ENCODE measurements around the gene HLF. TPM values are rescaled to one million over a fixed set of nuclear protein-coding genes. Genes with fewer than 3 reads are reported as not detected.

Gene HLF
- total RNA-seq, 4 donors from 2014 or later, result 7.7 to 14.8 (median 10.4) TPM

GRCh38 chr17:55286681-55287589 is 22.2 kb downstream of the HLF start:
- peak overlapping the region; percentile 82 to 96 (median 88) for H3K27ac ChIP-seq
- no peak for TF ChIP-seq CTCF (IDR thresholded peaks at IDR 0.05 in 4 of 5, conservative IDR thresholded peaks at IDR 0.05 in 1 of 5)
- no peak for TF ChIP-seq POLR2A (IDR thresholded peaks at IDR 0.05)
- H3K27me3 ChIP-seq, result no peaks in the 10 kb centered on the region
- no peak for ATAC-seq
- H3K36me3 ChIP-seq, result no peaks in the 10 kb centered on the region
- H3K4me1 ChIP-seq, result peaks cover 36 to 53% of the 10 kb centered on the region in 2 donors
- H3K9me3 ChIP-seq, result no peaks in the 10 kb centered on the region
- intact Hi-C loops (cut with DNase I; ENCODE audit: low total_unique reads), result loop anchor here (1.0 to 2.0 kb wide), 2 partner anchors 14 to 48 kb away; no protein-coding TSS in a partner anchor
- no peak for DNase-seq
- no peak overlapping the region for H3K4me3 ChIP-seq
- in situ Hi-C loops (cut with MboI; ENCODE audit: low sequenced_read_pairs in 4 of 4), result no loop called here

DNA sequence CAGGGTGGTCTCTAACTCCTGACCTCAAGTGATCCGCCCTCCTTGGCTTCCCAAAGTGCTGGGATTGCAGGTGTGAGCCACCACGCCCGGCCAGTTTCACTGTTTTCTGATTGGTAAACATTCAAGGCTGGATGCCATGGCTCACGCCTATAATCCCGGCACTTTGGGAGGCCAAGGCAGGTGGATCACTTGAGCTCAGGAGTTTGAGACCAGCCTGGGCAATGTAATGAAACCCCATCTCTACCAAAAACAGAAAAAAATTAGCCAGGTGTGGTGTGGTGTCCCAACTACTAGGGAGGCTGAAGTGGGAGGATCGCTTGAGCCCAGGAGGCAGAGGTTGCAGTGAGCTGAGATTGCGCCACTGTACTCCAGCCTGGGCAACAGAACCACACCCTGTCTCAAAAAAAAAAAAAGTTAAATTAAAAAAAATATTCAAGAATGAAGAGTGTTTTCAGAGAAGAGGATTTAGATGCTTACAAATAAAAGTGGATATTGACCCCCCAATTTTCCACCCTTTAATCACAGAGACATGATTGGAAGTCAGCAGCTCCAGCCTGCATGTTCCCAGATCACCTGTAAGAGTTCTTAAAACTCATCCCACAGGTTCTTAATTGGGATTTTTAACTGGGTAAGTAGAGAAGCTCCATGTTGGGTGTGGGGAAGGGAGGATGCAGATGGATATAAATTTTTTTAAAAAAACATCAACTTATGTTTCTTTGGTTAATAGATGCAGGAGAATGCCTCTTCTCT is 23.8 kb downstream of the HLF start:
- TF ChIP-seq POLR2A (IDR thresholded peaks at IDR 0.05) (no peak), CTCF (IDR thresholded peaks at IDR 0.05 in 4 of 5, conservative IDR thresholded peaks at IDR 0.05 in 1 of 5) (no peak)
- Histone ChIP-seq H3K4me1 (peaks cover 34 to 38% of the 10 kb centered on the region in 2 donors), H3K27ac (no peak overlapping the region), H3K27me3 (no peaks in the 10 kb centered on the region), H3K36me3 (no peaks in the 10 kb centered on the region), H3K4me3 (no peak overlapping the region), H3K9me3 (no peaks in the 10 kb centered on the region)
- no peak for DNase-seq
- ATAC-seq, result no peak
- in situ Hi-C loops (cut with MboI; ENCODE audit: low sequenced_read_pairs in 4 of 4), result no loop called here
- intact Hi-C loops (cut with DNase I; ENCODE audit: low total_unique reads), result no loop called here

GRCh38 chr17:55289106-55289446 is 24.3 kb downstream of the HLF start:
- Histone ChIP-seq H3K4me1 (peaks cover 29 to 33% of the 10 kb centered on the region in 2 donors), H3K36me3 (no peaks in the 10 kb centered on the region), H3K27ac (no peak overlapping the region), H3K27me3 (no peaks in the 10 kb centered on the region), H3K4me3 (no peak overlapping the region), H3K9me3 (no peaks in the 10 kb centered on the region)
- TF ChIP-seq POLR2A (IDR thresholded peaks at IDR 0.05) (no peak), CTCF (IDR thresholded peaks at IDR 0.05 in 4 of 5, conservative IDR thresholded peaks at IDR 0.05 in 1 of 5) (no peak)
- in situ Hi-C loops (cut with MboI; ENCODE audit: low sequenced_read_pairs in 4 of 4) (no loop called here), intact Hi-C loops (cut with DNase I; ENCODE audit: low total_unique reads) (no loop called here)
- no peak for DNase-seq
- ATAC-seq, result no peak

- Histone ChIP-seq H3K27ac (no peak overlapping the region), H3K4me1 (peaks cover 20 to 24% of the 10 kb centered on the region in 2 donors)
These were observed 25.2 kb downstream of the HLF start for GRCh38 chr17:55289978-55290377.

More at GRCh38 chr17:55289978-55290377, 25.2 kb downstream of the HLF start:
- TF ChIP-seq CTCF (IDR thresholded peaks at IDR 0.05 in 4 of 5, conservative IDR thresholded peaks at IDR 0.05 in 1 of 5) (no peak), POLR2A (IDR thresholded peaks at IDR 0.05) (no peak)
- Histone ChIP-seq H3K27me3 (no peaks in the 10 kb centered on the region), H3K36me3 (no peaks in the 10 kb centered on the region), H3K4me3 (no peak overlapping the region), H3K9me3 (no peaks in the 10 kb centered on the region)
- intact Hi-C loops (cut with DNase I; ENCODE audit: low total_unique reads) (no loop called here), in situ Hi-C loops (cut with MboI; ENCODE audit: low sequenced_read_pairs in 4 of 4) (loop anchor here in 2 of 4 donors (10.0 kb wide), 2 partner anchors 235 to 295 kb away; no protein-coding TSS in a partner anchor)
- DNase-seq, result no peak
- ATAC-seq, result no peak

Data from gastrocnemius medialis (tissue), 4 donors.